ENCODE results near the gene ZNF165. TPM values are rescaled to one million over a fixed set of nuclear protein-coding genes. Genes with fewer than 3 reads are reported as not detected.
A peak's percentile ranks its signal among the peaks of the same experiment; 100 is the strongest.
"Not testable (repeated sequence)": the region's sequence is repeated elsewhere in the genome, so short reads cannot be mapped to it uniquely, and the experiment has no call there.

The ZNF165 gene
- 0.28 TPM for polyA plus RNA-seq (2013, experiment 1 of 2; ENCODE audit: insufficient read length)
- polyA plus RNA-seq (2013, experiment 2 of 2; ENCODE audit: insufficient read length): 0.13 TPM

GRCh38 chr6:28080381-28080630, at the start of gene ZNF165:
TSS of gene ZNF165 (plus strand) at chr6:28080568. CDS start at chr6:28085481, 4,913 bp downstream.
- DNase-seq: not testable (repeated sequence)

DNA sequence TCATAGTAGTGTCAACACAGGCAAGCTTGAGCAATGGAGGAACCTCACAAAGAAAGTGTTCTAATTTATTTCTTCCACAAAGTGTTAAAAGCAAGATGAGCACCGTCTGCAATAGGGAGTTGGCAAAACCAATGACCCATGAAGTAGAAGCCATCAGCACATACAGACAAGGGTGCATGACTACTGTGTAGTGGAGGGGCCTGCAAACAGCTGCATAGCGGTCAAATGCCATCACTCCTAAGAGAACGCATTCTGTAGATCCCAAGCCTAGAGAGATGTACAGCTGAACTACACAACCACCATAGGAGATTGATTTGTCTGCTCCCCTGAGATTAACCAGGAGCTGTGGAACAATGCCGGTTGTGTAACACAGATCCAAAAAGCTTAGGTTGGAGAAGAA, 26.8 kb upstream of the ZNF165 start:
- DNase-seq: no peak

GRCh38 chr6:28060405-28060804, 20.0 kb upstream of the ZNF165 start:
- DNase-seq: no peak

DNA sequence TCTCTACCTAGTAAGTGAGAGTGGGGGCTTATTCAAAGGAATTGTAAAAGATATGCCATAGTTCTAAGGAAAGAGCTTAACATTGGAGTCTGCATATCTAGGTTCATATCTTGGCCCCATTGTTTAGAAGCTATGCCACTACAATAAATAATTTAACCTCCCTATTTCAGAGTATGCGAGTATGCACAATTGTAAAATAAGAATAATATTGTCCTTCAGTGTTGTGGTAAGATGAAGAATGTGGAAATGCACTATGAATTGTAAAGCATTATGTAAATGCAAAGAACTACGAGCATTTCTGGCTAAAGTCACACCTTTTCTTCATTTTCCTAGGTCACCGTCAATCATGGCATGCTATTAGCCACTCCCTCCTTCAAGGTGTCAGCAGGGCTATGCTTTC, 16.1 kb upstream of the ZNF165 start:
- no peak for DNase-seq

DNA sequence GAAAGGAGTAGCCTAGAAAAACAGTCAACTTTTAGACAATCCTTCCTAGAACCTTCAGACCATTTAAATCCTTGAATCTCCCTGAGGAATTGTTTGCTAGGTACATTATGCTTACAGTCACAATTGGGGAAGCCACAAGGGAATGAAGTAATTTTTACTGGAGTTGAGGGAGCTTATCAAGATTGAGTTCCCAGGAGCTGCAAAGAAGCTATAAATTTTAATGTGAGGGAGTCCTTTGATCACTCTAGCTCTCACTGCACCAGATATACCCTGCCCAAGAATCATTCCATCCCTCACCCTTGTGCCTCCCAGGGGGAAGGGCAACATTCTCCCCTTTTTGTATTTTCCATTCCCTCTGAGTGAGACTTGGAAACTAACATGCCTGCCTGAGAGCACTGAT, 12.3 kb upstream of the ZNF165 start:
- DNase-seq: no peak

DNA sequence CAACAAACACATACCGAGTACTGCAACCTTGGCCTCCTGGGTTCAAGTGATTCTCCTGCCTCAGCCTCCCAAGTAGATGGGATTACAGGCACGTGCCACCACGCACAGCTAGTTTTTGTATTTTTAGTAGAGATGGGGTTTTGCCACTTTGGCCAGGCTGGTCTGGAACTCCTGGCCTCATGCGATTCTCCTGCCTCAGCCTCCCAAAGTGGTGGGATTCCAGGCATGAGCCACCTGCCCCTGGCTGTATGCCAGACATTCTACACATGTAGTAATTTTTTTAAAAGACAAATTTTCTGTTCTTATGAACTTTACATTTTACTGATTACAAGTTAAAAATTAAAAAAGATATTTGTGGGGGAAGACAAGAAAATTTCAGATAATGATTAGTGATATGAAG, 9.4 kb upstream of the ZNF165 start:
- DNase-seq: not testable (repeated sequence)

- no peak for DNase-seq
These were observed 2.3 kb upstream of the ZNF165 start for GRCh38 chr6:28078050-28078449.

GRCh38 chr6:28078836-28079235, 1.5 kb upstream of the ZNF165 start:
- DNase-seq: no peak

DNA sequence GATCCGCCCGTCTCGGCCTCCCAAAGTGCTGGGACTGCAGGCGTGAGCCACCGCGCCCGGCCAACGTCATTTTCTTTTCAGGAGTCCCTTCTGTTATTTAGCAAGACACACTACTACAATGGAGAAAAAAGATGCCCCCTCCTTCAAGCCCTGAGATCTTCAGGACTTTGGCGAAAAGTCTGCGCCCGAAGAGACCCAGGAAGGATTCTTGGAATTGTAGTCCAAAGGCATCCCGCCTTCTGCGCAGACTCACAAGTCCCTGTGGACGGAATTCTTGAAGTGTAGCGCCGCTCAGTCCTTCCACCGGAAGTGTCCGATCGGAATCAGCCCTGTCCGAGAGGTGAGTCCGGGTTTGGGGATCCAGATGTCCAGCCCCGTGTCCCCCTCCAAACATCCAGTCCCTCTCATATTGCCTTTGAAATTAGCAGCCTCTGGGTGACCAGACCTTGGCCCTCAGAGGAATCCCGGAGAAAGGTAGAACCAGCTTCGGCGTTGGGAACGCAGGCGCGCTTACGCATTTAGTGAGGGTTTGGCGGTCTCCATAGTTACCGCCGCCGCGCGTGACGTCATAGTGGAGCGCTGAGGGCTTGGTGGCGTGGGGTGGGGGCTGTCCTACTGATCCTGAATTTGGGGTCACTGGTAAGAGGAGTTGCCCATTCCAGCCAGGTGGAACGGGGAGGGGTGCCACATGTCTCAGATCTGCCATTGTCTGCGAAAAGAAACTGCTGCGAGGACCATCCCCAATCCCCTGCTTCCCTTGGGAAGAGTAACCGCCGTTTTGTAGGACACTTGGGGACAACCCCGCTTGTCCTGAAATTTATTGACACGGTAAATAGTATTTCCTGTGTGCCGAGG, 490 bp downstream of the ZNF165 start:
- DNase-seq: peak; percentile 96

DNA sequence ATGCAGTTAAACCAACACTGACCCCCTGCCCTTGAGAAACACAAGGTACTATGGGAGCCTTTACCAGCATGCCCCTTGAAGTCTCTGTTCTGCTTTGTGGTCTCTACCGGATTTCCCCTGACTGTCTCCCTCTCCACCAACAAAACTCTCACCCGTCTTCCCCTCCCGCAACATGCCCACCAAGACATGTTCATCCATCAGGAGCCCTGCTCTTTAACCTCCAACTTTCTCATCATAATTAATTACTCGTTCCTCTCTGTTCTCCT, 1.1 kb downstream of the ZNF165 start:
- DNase-seq: no peak

DNA sequence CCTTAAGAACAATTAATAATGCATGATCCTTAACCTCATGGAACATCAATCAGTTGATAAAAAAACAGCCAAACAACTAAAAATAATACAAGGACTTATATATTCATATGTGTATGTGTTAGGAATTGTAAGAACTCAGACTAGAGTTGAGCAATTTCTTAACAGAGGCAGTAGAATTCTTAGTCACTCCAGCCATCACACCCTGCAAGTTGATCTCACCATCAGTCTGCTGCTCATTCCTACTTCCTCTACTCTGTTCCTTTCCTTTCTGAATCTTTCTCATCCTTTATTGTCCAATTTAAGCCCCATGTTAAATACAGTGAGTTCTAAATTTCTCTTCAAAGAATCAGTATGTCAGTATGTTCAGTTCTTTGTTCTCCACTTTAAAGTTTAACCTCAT, 2.6 kb downstream of the ZNF165 start:
- no peak for DNase-seq

DNA sequence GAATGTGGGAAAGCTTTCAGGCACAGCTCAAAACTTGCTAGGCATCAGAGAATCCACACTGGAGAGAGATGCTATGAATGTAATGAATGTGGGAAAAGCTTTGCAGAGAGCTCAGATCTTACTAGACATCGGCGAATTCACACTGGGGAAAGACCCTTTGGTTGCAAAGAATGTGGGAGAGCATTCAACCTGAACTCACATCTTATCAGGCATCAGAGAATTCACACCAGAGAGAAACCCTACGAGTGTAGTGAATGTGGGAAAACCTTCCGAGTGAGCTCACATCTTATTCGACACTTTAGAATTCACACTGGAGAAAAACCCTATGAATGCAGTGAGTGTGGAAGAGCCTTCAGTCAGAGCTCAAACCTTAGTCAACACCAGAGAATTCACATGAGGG, 8.7 kb downstream of the ZNF165 start:
- no peak for DNase-seq

- DNase-seq: peak; percentile 10
These were observed 10.7 kb downstream of the ZNF165 start for GRCh38 chr6:28090917-28091586.

GRCh38 chr6:28102222-28102621, 21.9 kb downstream of the ZNF165 start:
- not testable (repeated sequence) for DNase-seq

DNA sequence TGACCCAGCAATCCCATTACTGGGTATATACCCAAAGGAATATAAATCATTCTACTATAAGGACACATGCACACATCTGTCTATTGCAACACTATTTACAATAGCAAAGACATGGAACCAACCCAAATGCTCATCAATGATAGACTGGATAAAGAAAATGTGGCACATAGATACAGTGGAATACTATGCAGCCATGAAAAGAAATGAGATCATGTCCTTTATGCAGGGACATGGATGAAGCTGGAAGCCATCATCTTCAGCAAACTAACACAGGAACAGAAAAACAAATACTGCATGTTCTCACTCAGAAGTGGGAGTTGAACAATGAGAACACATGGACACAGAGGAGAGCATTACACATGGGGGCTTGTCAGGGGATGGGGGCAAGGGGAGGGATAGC, 22.3 kb downstream of the ZNF165 start:
- not testable (repeated sequence) for DNase-seq

GRCh38 chr6:28104392-28105244, 24.2 kb downstream of the ZNF165 start:
- peak; percentile 75 for DNase-seq

GRCh38 chr6:28105245-28105639, 24.9 kb downstream of the ZNF165 start:
- peak; percentile 4 for DNase-seq

DNA sequence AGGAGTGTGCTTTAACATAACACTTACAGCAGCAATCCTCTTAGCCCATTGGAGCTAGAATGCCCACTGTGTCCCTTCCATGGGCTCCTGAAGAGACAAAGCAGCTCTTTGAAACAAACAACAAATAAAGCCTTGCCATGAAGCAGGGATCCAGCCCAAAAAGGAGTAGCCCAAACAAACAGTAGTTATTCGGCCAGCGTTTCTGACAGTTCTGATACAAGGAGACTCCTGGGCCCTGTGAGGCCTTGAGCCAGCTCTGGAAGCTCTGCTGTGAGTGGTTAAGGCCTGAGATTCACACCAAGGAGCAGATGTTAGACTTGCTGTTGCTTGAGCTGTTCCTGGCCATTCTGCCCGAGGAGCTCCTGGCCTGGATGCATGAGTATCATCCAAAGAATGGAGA, 27.1 kb downstream of the ZNF165 start:
- no peak for DNase-seq

- DNase-seq: no peak
These were observed 31.6 kb downstream of the ZNF165 start for GRCh38 chr6:28111964-28112363.

GRCh38 chr6:28115799-28116198, 35.4 kb downstream of the ZNF165 start:
- DNase-seq: no peak

- no peak for DNase-seq
These were observed 37.1 kb downstream of the ZNF165 start for GRCh38 chr6:28117386-28118050.

DNA sequence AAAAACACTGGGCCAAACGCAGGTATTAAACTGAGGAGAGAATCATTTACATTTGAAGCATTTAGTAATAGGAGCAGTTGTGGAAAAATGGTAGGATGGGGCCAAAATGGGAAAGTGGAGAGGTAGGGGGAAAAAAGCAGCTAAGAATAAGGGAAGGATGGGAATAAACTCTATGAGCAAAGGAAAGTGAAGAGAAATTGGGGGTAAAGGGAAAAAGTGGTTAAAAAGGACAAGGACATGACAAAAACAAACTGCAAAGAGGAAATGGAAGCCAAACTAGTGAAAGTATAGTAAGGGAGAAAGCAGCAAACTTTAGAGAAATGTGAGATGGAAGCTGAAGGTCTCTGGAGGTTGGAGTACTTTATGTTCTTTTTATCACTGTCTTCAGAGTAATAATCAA, 37.8 kb downstream of the ZNF165 start:
- DNase-seq: no peak

- DNase-seq: no peak
These were observed 41.5 kb downstream of the ZNF165 start for GRCh38 chr6:28121876-28122275.
